Kidney (tissue), 14 donors: Measurements from ENCODE around the gene DSTYK. TPM values are rescaled to one million over a fixed set of nuclear protein-coding genes. Genes with fewer than 3 reads are reported as not detected.

Experiments used
- DNase-seq, 5 donors: peaks; one replicate each; pipeline ENCODE4 v3.0.0-alpha.2; 2013 to 2020
- FAIRE-seq: peaks from 2 replicates; lab custom pipeline; 2012; peaks lifted over from hg19 to GRCh38; lab: Jason Lieb, UNC
- H3K27ac ChIP-seq, 2 donors: one replicate each; pipeline ENCODE4 v1.7.0; 2013; ENCODE audit warnings: low read depth in 2 of 2, low read length in 2 of 2, inconsistent platforms in 1 of 2
- H3K27me3 ChIP-seq: one replicate; pipeline ENCODE4 v1.7.1; 2013; ENCODE audit warnings: low read length, inconsistent platforms; ENCODE audit not compliant: control insufficient read depth, insufficient read depth
- H3K36me3 ChIP-seq, 3 donors: one replicate each; pipeline versions ENCODE4 v1.7.0 to v1.7.1; 2013; ENCODE audit warnings: low read length in 3 of 3, control low read depth in 1 of 3, inconsistent platforms in 1 of 3; ENCODE audit not compliant: insufficient read depth in 3 of 3, control insufficient read depth in 2 of 3
- H3K4me1 ChIP-seq, 3 donors: one replicate each; pipeline versions ENCODE4 v1.7.0 to v1.7.1; 2013; ENCODE audit warnings: low read length in 3 of 3, inconsistent platforms in 1 of 3, low read depth in 1 of 3; ENCODE audit not compliant: control insufficient read depth in 2 of 3, insufficient read depth in 2 of 3
- H3K4me3 ChIP-seq, 3 donors: one replicate each; pipeline versions ENCODE4 v1.7.0 to v1.8.1; 2013; ENCODE audit warnings: low read length in 3 of 3, control low read depth in 1 of 3, inconsistent platforms in 1 of 3
- H3K9ac ChIP-seq, 3 donors: one replicate each; pipeline versions ENCODE4 v1.7.0 to v1.7.1; 2013; ENCODE audit warnings: low read length in 3 of 3, control low read depth in 1 of 3, inconsistent platforms in 1 of 3
- H3K9me3 ChIP-seq, 3 donors: one replicate each; pipeline versions ENCODE4 v1.7.0 to v1.7.1; 2013; ENCODE audit warnings: low read length in 3 of 3, control low read depth in 1 of 3, inconsistent platforms in 1 of 3; ENCODE audit not compliant: control insufficient read depth in 2 of 3, insufficient read depth in 1 of 3
- CTCF ChIP-seq: IDR thresholded peaks from 3 replicates; pipeline ENCODE4 v1.5.1; 2012; ENCODE audit warnings: mild to moderate bottlenecking, moderate library complexity, borderline replicate concordance; ENCODE audit not compliant: insufficient read depth; ENCODE audit errors: extremely low read depth
- intact Hi-C: fragments of 100-400 bp; cut with DNase I; formaldehyde crosslinking; loops from one replicate; pipeline ENCODE4 v1.11.1; 2022
- polyA plus RNA-seq: library from polyadenylated mRNA; stranded (reverse); fragments of 350-450 nt; fragmentation: Illumina TruSeq; extraction: RNeasy Lipid Tissue Mini Kit (QIAGEN cat#74804); gene quantifications from one replicate; pipeline ENCODE4 v1.2.3, GENCODE V29; 2014; ENCODE audit warnings: low read depth, low replicate concordance; ENCODE audit not compliant: insufficient read depth
- total RNA-seq: library from RNA; stranded (reverse); fragmentation: NEBNext Ultra II Directional; extraction: Animal tissue kit (Norgen Biotek cat#: 25700); gene quantifications from one replicate; pipeline ENCODE4 v1.2.1, GENCODE V29; 2021
- donor health status: control.
- donor health status: control.
- donor health status: control.
- donor health status: control.
- donor health status: control.
- donor health status: DM: yes; HTN: yes; CAD: no.
- donor health status: Normal renal cell carcinoma (clear cell type).

The DSTYK gene
- total and polyA plus RNA-seq, 2 donors from 2014 or later, result 5.6 to 17.8 TPM

GRCh38 chr1:205230982-205231381 is 19.5 kb upstream of the DSTYK start:
- no peak for DNase-seq
- no peak for TF ChIP-seq CTCF
- intact Hi-C loops, result no loop called here
- no peaks in the 10 kb centered on the region for H3K36me3 ChIP-seq
- no peak overlapping the region for H3K9ac ChIP-seq
- H3K27ac ChIP-seq, result no peak overlapping the region
- no peak overlapping the region for H3K4me3 ChIP-seq
- no peak for FAIRE-seq
- H3K27me3 ChIP-seq, result no peaks in the 10 kb centered on the region
- H3K9me3 ChIP-seq, result no peaks in the 10 kb centered on the region
- H3K4me1 ChIP-seq, result peaks cover 0 to 16% (median 15%) of the 10 kb centered on the region in 3 donors

GRCh38 chr1:205229916-205230700 is 18.6 kb upstream of the DSTYK start:
- peak overlapping the region in 1 of 3 donors; percentile 41 for H3K9ac ChIP-seq
- H3K4me3 ChIP-seq, result peak overlapping the region in 1 of 3 donors; percentile 39
- intact Hi-C loops, result no loop called here

GRCh38 chr1:205229399-205229871 is 17.9 kb upstream of the DSTYK start:
- H3K27ac ChIP-seq, result no peak overlapping the region
- intact Hi-C loops, result no loop called here
- H3K9ac ChIP-seq, result peak overlapping the region in 1 of 3 donors; percentile 41
- H3K27me3 ChIP-seq, result no peaks in the 10 kb centered on the region
- H3K4me3 ChIP-seq, result peak overlapping the region in 2 of 3 donors; percentile 52 to 61
- H3K4me1 ChIP-seq, result peaks cover 0 to 16% (median 15%) of the 10 kb centered on the region in 3 donors
- DNase-seq (peak in 4 of 5 donors; percentile 70 to 82 (median 76)), FAIRE-seq (no peak)
- TF ChIP-seq CTCF, result peak; percentile 35
- H3K36me3 ChIP-seq, result no peaks in the 10 kb centered on the region
- no peaks in the 10 kb centered on the region for H3K9me3 ChIP-seq

More at GRCh38 chr1:205229916-205230700, 18.6 kb upstream of the DSTYK start:
- Histone ChIP-seq H3K4me1 (peaks cover 0 to 16% (median 15%) of the 10 kb centered on the region in 3 donors), H3K36me3 (no peaks in the 10 kb centered on the region), H3K27ac (no peak overlapping the region), H3K9me3 (no peaks in the 10 kb centered on the region), H3K27me3 (no peaks in the 10 kb centered on the region)
- FAIRE-seq (no peak), DNase-seq (no peak)
- no peak for TF ChIP-seq CTCF
